NT2/D1 (cell line): ENCODE results near the gene RFTN1.

Experiments used
- DNase-seq: peaks from one replicate; pipeline ENCODE4 v3.0.0-alpha.2; 2011; ENCODE audit warnings: low read depth, low spot score
- H3K27me3 ChIP-seq: 2 replicates; pipeline ENCODE4 v1.6.0; 2011; ENCODE audit warnings: mild to moderate bottlenecking; ENCODE audit not compliant: insufficient read length, insufficient read depth
- H3K36me3 ChIP-seq: 2 replicates; pipeline ENCODE4 v1.6.1; 2011; ENCODE audit warnings: mild to moderate bottlenecking, low read length, mixed read lengths; ENCODE audit not compliant: insufficient read depth, insufficient read length
- H3K4me1 ChIP-seq: 2 replicates; pipeline ENCODE4 v1.5.1; 2011; ENCODE audit not compliant: insufficient read depth, insufficient read length
- H3K4me3 ChIP-seq: 2 replicates; pipeline ENCODE4 v1.5.1; 2011; ENCODE audit warnings: low read depth; ENCODE audit not compliant: insufficient read length
- H3K9ac ChIP-seq: 2 replicates; pipeline ENCODE4 v1.6.0; 2011; ENCODE audit warnings: low read depth; ENCODE audit not compliant: insufficient read length
- H3K9me3 ChIP-seq: 2 replicates; pipeline ENCODE4 v1.5.1; 2011; ENCODE audit warnings: mild to moderate bottlenecking, low read length; ENCODE audit not compliant: insufficient read depth
- SUZ12 ChIP-seq: IDR thresholded peaks from 2 replicates; pipeline ENCODE4 v1.6.1; 2011; ENCODE audit not compliant: insufficient read length, insufficient read depth; ENCODE audit errors: extremely low read depth
- YY1 ChIP-seq: IDR thresholded peaks from 2 replicates; pipeline ENCODE4 v1.6.1; 2011; ENCODE audit not compliant: insufficient read length, insufficient read depth
- ZNF274 ChIP-seq: IDR thresholded peaks from 2 replicates; pipeline ENCODE4 v1.6.1; 2011; ENCODE audit warnings: mild to moderate bottlenecking, low read depth, low read length

RFTN1 gene

GRCh38 chr3:16362770-16363169, 150.7 kb downstream of the RFTN1 start:
- H3K4me1 ChIP-seq: no peaks in the 10 kb centered on the region
- no peaks in the 10 kb centered on the region for H3K36me3 ChIP-seq
- no peaks in the 10 kb centered on the region for H3K9me3 ChIP-seq
- H3K9ac ChIP-seq: no peak overlapping the region
- no peak for TF ChIP-seq SUZ12
- no peak for TF ChIP-seq ZNF274
- no peak for TF ChIP-seq YY1
- no peak overlapping the region for H3K4me3 ChIP-seq
- no peak for DNase-seq
- no peaks in the 10 kb centered on the region for H3K27me3 ChIP-seq

GRCh38 chr3:16361087-16361486, 152.4 kb downstream of the RFTN1 start:
- Histone ChIP-seq H3K4me1 (peaks cover 2% of the 10 kb centered on the region), H3K9ac (no peak overlapping the region), H3K4me3 (no peak overlapping the region), H3K36me3 (peaks cover 5% of the 10 kb centered on the region), H3K9me3 (no peaks in the 10 kb centered on the region), H3K27me3 (no peaks in the 10 kb centered on the region)
- no peak for TF ChIP-seq YY1
- no peak for TF ChIP-seq SUZ12
- TF ChIP-seq ZNF274: no peak
- no peak for DNase-seq

DNA sequence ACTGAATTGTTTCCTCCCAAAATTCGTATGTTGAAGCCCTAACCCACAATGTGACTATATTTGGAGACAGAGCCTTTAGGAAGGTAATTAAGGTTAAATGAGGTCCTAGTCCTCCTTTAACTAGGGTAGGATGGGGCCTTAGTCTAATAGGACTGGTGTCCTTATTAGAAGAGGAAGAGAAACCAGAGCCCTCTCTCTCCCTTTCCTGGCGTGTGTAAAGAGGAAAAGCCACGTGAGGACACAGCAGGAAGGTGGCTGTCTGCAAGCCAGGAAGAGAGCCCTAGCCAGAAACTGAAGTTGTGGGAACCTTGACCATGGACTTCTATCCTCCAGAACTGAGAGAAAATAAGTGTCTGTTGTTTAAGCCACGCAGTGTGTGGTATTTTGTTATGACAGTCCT, 154.2 kb downstream of the RFTN1 start:
- no peak for DNase-seq
- Histone ChIP-seq H3K36me3 (peaks cover 8% of the 10 kb centered on the region), H3K4me1 (peaks cover 2% of the 10 kb centered on the region), H3K4me3 (no peak overlapping the region), H3K9ac (no peak overlapping the region), H3K27me3 (no peaks in the 10 kb centered on the region), H3K9me3 (no peaks in the 10 kb centered on the region)
- TF ChIP-seq YY1: no peak
- TF ChIP-seq ZNF274: no peak
- TF ChIP-seq SUZ12: no peak

DNA sequence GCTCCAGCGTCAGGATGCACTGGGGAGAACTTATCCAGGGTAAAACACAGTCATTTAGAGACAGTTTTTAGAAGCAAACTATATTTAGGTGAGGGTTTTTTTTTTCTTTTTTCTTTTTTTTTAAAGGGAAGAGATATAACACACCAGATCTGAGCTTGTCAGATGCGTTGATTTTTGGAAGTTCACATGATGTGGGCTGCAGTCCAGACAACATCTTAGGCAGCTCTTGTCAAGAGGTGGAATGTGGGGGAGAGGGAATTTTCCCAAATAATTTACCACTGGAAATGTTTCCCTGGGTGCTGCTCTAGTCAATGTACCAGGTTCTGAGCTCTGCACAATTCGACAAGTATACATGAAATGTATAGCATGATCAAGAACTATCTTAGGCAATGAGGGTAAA, 155.2 kb downstream of the RFTN1 start:
- Histone ChIP-seq H3K27me3 (no peaks in the 10 kb centered on the region), H3K9ac (no peak overlapping the region), H3K9me3 (no peaks in the 10 kb centered on the region), H3K36me3 (peaks cover 8% of the 10 kb centered on the region), H3K4me1 (peaks cover 2% of the 10 kb centered on the region), H3K4me3 (no peak overlapping the region)
- TF ChIP-seq SUZ12 (no peak), ZNF274 (no peak), YY1 (no peak)
- no peak for DNase-seq

DNA sequence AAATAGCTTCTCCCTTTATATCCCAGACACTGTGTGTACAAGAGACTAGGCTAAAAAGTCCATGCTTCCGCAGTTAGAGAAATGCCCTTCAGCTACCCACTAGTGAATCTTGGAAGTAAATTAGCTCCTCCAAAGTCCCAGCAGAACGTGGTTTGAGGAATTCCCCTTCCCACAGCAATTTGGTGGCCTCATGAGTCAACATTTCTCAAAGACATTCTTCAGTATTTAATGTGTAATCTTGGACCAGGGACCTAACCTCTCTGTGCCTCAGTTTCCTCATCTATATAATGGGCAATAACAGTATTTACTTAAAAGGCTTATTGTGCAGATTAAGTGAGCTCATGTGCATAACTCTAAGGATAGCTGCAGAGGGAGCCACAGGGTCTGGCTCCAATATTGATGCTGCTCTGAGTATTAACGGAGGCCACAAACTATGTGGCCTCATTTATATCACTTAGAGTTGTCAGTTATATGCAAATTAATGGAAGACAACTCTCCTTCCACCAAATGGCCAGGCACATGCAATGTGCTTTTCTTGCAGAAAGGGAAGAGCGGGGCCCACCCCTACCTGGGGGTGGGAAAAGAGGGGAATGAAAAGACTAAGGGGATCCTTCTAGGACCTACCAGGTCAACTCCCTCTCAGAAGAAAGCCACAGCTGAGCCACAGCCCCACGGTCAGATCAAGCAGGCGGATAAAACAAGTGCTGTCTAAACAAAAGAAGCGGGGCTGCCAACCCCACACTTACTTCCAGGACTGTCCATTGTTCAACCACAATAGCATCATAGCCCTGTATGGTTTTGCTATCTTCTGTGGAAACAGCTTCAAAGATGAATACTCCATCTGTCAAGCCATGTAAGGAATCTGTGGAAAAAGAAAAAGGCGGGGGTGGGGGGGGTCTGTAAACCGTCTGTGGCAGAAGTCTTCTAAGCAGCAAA, 156.0 kb downstream of the RFTN1 start:
- DNase-seq: no peak
- Histone ChIP-seq H3K27me3 (no peaks in the 10 kb centered on the region), H3K4me3 (no peak overlapping the region), H3K4me1 (peaks cover 2% of the 10 kb centered on the region), H3K9ac (no peak overlapping the region), H3K36me3 (peaks cover 8% of the 10 kb centered on the region), H3K9me3 (no peaks in the 10 kb centered on the region)
- TF ChIP-seq ZNF274: no peak
- TF ChIP-seq SUZ12: no peak
- no peak for TF ChIP-seq YY1

DNA sequence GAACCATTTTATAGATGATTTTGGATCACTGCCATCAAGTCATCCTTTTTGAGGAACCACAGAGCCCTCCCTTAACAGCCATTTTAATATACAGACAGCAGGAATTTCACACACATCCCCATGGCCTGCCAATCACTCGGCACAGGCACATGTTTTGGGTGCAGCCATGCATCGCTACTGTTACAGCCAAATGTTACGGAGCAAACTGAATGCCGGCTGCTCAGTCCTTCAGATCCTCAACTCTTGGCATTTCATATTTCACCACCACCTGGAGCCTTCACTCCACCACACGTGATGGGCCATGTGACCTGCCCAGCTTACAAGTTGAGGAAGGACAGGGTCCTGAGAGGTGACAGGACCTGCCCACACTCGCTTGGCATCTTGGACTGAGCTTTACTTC, 157.7 kb downstream of the RFTN1 start:
- Histone ChIP-seq H3K9ac (no peak overlapping the region), H3K36me3 (peaks cover 8% of the 10 kb centered on the region), H3K9me3 (no peaks in the 10 kb centered on the region), H3K4me3 (no peak overlapping the region), H3K27me3 (no peaks in the 10 kb centered on the region), H3K4me1 (peaks cover 2% of the 10 kb centered on the region)
- no peak for DNase-seq
- TF ChIP-seq SUZ12: no peak
- no peak for TF ChIP-seq YY1
- no peak for TF ChIP-seq ZNF274

DNA sequence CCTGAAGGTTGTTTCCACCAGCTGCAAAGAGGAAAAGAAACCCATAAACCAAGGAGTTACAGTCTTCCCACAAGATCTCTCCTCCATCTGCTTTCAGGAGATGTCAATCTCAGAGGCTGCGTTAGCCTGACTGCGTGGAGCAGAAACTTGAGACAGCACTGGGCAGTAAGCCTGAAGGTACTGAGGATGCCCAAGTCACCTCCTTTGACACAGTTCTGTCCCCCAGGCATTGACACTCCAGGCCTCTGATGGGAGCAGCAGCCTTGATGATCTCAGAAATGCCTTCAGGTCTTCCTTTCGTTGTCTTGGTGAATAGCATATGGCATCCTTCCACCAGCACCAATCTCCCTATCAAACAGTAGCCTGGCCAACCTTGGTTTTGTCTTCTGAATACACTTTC, 159.2 kb downstream of the RFTN1 start:
- TF ChIP-seq YY1 (no peak), SUZ12 (no peak), ZNF274 (no peak)
- DNase-seq: no peak
- peaks cover 11% of the 10 kb centered on the region for H3K36me3 ChIP-seq
- peaks cover 2% of the 10 kb centered on the region for H3K4me1 ChIP-seq
- no peak overlapping the region for H3K4me3 ChIP-seq
- H3K27me3 ChIP-seq: no peaks in the 10 kb centered on the region
- no peak overlapping the region for H3K9ac ChIP-seq
- H3K9me3 ChIP-seq: no peaks in the 10 kb centered on the region
